ENCODE measurements around the gene TSPEAR.

DNA sequence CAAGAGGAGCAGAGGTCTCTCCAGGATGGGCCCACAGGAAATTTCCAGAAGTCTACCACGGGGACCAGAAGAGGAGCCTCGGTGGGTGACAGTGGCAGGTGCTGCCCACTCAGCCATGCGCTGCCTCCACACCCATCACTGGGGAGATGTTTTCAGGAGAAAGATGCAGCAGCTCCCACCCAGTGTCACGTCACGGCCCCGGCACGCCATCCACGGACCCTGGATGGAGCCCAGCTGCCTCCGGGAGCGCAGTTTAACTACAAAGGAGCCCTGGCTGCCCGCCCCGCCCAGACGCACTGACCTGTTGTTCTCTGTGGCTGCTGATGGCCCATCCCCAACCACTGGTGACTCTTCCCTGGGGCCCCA lies 6.8 kb downstream of the TSPEAR start:
- TF ChIP-seq, protein P1, sequence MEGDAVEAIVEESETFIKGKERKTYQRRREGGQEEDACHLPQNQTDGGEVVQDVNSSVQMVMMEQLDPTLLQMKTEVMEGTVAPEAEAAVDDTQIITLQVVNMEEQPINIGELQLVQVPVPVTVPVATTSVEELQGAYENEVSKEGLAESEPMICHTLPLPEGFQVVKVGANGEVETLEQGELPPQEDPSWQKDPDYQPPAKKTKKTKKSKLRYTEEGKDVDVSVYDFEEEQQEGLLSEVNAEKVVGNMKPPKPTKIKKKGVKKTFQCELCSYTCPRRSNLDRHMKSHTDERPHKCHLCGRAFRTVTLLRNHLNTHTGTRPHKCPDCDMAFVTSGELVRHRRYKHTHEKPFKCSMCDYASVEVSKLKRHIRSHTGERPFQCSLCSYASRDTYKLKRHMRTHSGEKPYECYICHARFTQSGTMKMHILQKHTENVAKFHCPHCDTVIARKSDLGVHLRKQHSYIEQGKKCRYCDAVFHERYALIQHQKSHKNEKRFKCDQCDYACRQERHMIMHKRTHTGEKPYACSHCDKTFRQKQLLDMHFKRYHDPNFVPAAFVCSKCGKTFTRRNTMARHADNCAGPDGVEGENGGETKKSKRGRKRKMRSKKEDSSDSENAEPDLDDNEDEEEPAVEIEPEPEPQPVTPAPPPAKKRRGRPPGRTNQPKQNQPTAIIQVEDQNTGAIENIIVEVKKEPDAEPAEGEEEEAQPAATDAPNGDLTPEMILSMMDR (IDR thresholded peaks at IDR 0.05): no peak
- TF ChIP-seq ELF4 (CRISPR knock-in tag; IDR thresholded peaks at IDR 0.05; ENCODE audit: low read depth): no peak
- TF ChIP-seq, protein P2, sequence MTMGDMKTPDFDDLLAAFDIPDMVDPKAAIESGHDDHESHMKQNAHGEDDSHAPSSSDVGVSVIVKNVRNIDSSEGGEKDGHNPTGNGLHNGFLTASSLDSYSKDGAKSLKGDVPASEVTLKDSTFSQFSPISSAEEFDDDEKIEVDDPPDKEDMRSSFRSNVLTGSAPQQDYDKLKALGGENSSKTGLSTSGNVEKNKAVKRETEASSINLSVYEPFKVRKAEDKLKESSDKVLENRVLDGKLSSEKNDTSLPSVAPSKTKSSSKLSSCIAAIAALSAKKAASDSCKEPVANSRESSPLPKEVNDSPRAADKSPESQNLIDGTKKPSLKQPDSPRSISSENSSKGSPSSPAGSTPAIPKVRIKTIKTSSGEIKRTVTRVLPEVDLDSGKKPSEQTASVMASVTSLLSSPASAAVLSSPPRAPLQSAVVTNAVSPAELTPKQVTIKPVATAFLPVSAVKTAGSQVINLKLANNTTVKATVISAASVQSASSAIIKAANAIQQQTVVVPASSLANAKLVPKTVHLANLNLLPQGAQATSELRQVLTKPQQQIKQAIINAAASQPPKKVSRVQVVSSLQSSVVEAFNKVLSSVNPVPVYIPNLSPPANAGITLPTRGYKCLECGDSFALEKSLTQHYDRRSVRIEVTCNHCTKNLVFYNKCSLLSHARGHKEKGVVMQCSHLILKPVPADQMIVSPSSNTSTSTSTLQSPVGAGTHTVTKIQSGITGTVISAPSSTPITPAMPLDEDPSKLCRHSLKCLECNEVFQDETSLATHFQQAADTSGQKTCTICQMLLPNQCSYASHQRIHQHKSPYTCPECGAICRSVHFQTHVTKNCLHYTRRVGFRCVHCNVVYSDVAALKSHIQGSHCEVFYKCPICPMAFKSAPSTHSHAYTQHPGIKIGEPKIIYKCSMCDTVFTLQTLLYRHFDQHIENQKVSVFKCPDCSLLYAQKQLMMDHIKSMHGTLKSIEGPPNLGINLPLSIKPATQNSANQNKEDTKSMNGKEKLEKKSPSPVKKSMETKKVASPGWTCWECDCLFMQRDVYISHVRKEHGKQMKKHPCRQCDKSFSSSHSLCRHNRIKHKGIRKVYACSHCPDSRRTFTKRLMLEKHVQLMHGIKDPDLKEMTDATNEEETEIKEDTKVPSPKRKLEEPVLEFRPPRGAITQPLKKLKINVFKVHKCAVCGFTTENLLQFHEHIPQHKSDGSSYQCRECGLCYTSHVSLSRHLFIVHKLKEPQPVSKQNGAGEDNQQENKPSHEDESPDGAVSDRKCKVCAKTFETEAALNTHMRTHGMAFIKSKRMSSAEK (CRISPR knock-in tag; IDR thresholded peaks at IDR 0.05; ENCODE audit: borderline replicate concordance): no peak
- TF ChIP-seq, protein P3, sequence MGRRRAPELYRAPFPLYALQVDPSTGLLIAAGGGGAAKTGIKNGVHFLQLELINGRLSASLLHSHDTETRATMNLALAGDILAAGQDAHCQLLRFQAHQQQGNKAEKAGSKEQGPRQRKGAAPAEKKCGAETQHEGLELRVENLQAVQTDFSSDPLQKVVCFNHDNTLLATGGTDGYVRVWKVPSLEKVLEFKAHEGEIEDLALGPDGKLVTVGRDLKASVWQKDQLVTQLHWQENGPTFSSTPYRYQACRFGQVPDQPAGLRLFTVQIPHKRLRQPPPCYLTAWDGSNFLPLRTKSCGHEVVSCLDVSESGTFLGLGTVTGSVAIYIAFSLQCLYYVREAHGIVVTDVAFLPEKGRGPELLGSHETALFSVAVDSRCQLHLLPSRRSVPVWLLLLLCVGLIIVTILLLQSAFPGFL (CRISPR knock-in tag; IDR thresholded peaks at IDR 0.05; ENCODE audit: borderline replicate concordance): no peak
- TF ChIP-seq, protein P4, sequence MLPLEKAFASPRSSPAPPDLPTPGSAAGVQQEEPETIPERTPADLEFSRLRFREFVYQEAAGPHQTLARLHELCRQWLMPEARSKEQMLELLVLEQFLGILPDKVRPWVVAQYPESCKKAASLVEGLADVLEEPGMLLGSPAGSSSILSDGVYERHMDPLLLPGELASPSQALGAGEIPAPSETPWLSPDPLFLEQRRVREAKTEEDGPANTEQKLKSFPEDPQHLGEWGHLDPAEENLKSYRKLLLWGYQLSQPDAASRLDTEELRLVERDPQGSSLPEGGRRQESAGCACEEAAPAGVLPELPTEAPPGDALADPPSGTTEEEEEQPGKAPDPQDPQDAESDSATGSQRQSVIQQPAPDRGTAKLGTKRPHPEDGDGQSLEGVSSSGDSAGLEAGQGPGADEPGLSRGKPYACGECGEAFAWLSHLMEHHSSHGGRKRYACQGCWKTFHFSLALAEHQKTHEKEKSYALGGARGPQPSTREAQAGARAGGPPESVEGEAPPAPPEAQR (CRISPR knock-in tag; IDR thresholded peaks at IDR 0.05): no peak
- TF ChIP-seq, protein P5, sequence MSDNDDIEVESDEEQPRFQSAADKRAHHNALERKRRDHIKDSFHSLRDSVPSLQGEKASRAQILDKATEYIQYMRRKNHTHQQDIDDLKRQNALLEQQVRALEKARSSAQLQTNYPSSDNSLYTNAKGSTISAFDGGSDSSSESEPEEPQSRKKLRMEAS (CRISPR knock-in tag; IDR thresholded peaks at IDR 0.05): no peak
- TF ChIP-seq ZNF232 (CRISPR knock-in tag; IDR thresholded peaks at IDR 0.05): no peak
- no peak for TF ChIP-seq CBFB (CRISPR knock-in tag; IDR thresholded peaks at IDR 0.05; ENCODE audit: low read depth)
- no peak for TF ChIP-seq CREB1 (CRISPR knock-in tag; IDR thresholded peaks at IDR 0.05)
- TF ChIP-seq, protein P6, sequence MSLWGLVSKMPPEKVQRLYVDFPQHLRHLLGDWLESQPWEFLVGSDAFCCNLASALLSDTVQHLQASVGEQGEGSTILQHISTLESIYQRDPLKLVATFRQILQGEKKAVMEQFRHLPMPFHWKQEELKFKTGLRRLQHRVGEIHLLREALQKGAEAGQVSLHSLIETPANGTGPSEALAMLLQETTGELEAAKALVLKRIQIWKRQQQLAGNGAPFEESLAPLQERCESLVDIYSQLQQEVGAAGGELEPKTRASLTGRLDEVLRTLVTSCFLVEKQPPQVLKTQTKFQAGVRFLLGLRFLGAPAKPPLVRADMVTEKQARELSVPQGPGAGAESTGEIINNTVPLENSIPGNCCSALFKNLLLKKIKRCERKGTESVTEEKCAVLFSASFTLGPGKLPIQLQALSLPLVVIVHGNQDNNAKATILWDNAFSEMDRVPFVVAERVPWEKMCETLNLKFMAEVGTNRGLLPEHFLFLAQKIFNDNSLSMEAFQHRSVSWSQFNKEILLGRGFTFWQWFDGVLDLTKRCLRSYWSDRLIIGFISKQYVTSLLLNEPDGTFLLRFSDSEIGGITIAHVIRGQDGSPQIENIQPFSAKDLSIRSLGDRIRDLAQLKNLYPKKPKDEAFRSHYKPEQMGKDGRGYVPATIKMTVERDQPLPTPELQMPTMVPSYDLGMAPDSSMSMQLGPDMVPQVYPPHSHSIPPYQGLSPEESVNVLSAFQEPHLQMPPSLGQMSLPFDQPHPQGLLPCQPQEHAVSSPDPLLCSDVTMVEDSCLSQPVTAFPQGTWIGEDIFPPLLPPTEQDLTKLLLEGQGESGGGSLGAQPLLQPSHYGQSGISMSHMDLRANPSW (CRISPR knock-in tag; conservative IDR thresholded peaks at IDR 0.05; ENCODE audit: low read depth): no peak
- TF ChIP-seq TCF7 (CRISPR knock-in tag; IDR thresholded peaks at IDR 0.05; ENCODE audit: low read depth): no peak
